Measurements from ENCODE around the gene KIAA1958. TPM values are rescaled to one million over a fixed set of nuclear protein-coding genes. Genes with fewer than 3 reads are reported as not detected.

Gene KIAA1958
- total and polyA plus RNA-seq, 2 donors (not counting 1 experiment from before 2014, with no cell fraction given), result 2.4 to 15.3 TPM

DNA sequence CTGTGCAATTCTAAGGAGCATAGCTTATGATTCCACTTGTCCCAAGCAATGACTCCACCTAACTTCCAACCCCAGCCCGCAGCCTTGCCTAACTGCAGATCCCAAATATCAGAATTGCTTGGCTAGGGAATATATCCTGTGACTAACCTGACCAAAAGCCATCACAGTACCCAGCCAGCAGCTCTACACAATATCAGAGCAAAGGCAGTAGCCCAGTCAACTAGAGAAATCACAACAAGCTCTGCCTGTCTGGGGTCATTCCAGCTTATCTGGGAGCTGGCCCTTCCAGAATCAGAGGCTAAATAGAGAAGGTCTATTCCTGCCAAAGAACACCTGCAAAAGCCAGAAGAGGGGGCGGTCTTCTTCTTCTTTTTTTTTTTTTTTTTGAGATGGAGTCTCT is 9.3 kb upstream of the KIAA1958 start:
- H3K4me1 Mint-ChIP-seq, result no peaks in the 10 kb centered on the region
- no peak overlapping the region for H3K4me2 ChIP-seq (replicated peaks; ENCODE audit: low read depth, low read length, poor library complexity, severe bottlenecking)
- ChIA-PET CTCF (interaction anchor here (0.8 kb wide), 1 partner anchor 8 kb away, joined by 3 read pairs; no protein-coding TSS in a partner anchor), POLR2A (no interaction called here)
- no peaks in the 10 kb centered on the region for H3K27me3 Mint-ChIP-seq
- H3K4me3 ChIP-seq (ENCODE audit: control extremely low read depth in 1 of 5, extremely low read depth in 1 of 5, insufficient read depth in 1 of 5, low read depth in 2 of 5, low read length in 4 of 5), result no peak overlapping the region
- H3K9me3 Mint-ChIP-seq (ENCODE audit: insufficient read depth), result peaks cover 7% of the 10 kb centered on the region
- no peak overlapping the region for H3K27ac Mint-ChIP-seq
- intact Hi-C loops (cut with micrococcal nuclease), result no loop called here
- H3K4me1 ChIP-seq (ENCODE audit: control insufficient read depth in 2 of 2, insufficient read depth in 2 of 2, low read length in 2 of 2), result no peaks in the 10 kb centered on the region
- ATAC-seq (ENCODE audit: low read depth), result no peak
- no peaks in the 10 kb centered on the region for H3K36me3 ChIP-seq (replicated peaks in 1 of 2; ENCODE audit: control extremely low read depth in 1 of 2, control insufficient read depth in 1 of 2, extremely low read depth in 1 of 2, insufficient read depth in 2 of 2, low read length in 1 of 2)
- no peak for DNase-seq
- no peaks in the 10 kb centered on the region for H3K27me3 ChIP-seq (replicated peaks in 1 of 4; ENCODE audit: control extremely low read depth in 1 of 4, control insufficient read depth in 3 of 4, insufficient read depth in 4 of 4, low read length in 3 of 4)
- H2AFZ ChIP-seq (ENCODE audit: insufficient read depth, low read depth, low read length, poor library complexity, severe bottlenecking), result no peak overlapping the region
- TF ChIP-seq, protein P1, sequence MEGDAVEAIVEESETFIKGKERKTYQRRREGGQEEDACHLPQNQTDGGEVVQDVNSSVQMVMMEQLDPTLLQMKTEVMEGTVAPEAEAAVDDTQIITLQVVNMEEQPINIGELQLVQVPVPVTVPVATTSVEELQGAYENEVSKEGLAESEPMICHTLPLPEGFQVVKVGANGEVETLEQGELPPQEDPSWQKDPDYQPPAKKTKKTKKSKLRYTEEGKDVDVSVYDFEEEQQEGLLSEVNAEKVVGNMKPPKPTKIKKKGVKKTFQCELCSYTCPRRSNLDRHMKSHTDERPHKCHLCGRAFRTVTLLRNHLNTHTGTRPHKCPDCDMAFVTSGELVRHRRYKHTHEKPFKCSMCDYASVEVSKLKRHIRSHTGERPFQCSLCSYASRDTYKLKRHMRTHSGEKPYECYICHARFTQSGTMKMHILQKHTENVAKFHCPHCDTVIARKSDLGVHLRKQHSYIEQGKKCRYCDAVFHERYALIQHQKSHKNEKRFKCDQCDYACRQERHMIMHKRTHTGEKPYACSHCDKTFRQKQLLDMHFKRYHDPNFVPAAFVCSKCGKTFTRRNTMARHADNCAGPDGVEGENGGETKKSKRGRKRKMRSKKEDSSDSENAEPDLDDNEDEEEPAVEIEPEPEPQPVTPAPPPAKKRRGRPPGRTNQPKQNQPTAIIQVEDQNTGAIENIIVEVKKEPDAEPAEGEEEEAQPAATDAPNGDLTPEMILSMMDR (IDR thresholded peaks at IDR 0.05), result no peak
- no peak for TF ChIP-seq EZH2 (IDR thresholded peaks at IDR 0.05; ENCODE audit: borderline replicate concordance, insufficient read depth, low read depth, low read length, poor library complexity, severe bottlenecking)
- H3K4me3 Mint-ChIP-seq, result no peak overlapping the region
- H3K9ac ChIP-seq (ENCODE audit: low read length), result no peak overlapping the region
- no peaks in the 10 kb centered on the region for H4K20me1 ChIP-seq (ENCODE audit: control insufficient read depth, insufficient read depth, low read length, poor library complexity, severe bottlenecking)
- H3K79me2 ChIP-seq (ENCODE audit: control insufficient read depth, insufficient read depth, low read length), result no peaks in the 10 kb centered on the region
- peaks cover 0 to 10% (median 4%) of the 10 kb centered on the region in 3 donors for H3K9me3 ChIP-seq (ENCODE audit: control extremely low read depth in 1 of 3, control insufficient read depth in 2 of 3, insufficient read depth in 1 of 3, low read length in 2 of 3)
- H3K27ac ChIP-seq (ENCODE audit: low read length in 2 of 2), result no peak overlapping the region
- 100% methylated on average over 1 of the region's 2 CpGs for WGBS (ENCODE audit: insufficient coverage)

DNA sequence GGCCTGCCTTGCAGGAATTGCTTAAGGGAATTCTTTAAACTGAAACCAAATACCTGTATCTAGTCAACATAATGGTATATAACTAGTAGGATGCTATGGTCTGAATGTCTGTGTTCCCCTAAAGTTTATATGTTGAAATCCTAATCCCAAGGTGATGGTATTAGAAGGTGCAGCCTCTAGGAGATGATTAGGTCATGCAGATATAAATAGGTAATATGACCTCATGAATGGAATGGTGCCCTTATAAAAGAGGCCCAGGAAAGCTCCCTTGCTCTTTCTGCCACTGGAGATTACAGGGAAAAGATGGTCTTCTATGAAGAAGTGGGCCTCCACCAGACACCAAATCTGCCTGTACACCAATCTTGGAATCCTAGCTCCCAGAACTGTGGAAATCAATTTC is 7.4 kb upstream of the KIAA1958 start:
- H3K36me3 ChIP-seq (replicated peaks in 1 of 2; ENCODE audit: control extremely low read depth in 1 of 2, control insufficient read depth in 1 of 2, extremely low read depth in 1 of 2, insufficient read depth in 2 of 2, low read length in 1 of 2), result no peaks in the 10 kb centered on the region
- no peak overlapping the region for H2AFZ ChIP-seq (ENCODE audit: insufficient read depth, low read depth, low read length, poor library complexity, severe bottlenecking)
- intact Hi-C loops (cut with micrococcal nuclease), result no loop called here
- peaks cover 7% of the 10 kb centered on the region for H3K9me3 Mint-ChIP-seq (ENCODE audit: insufficient read depth)
- POLR2A ChIA-PET, result interaction anchor here (0.7 kb wide), 1 partner anchor 276 kb away, joined by 7 read pairs; no protein-coding TSS in a partner anchor
- H3K79me2 ChIP-seq (ENCODE audit: control insufficient read depth, insufficient read depth, low read length), result no peaks in the 10 kb centered on the region
- no peak overlapping the region for H3K4me3 Mint-ChIP-seq
- H3K4me3 ChIP-seq (ENCODE audit: control extremely low read depth in 1 of 5, extremely low read depth in 1 of 5, insufficient read depth in 1 of 5, low read depth in 2 of 5, low read length in 4 of 5), result no peak overlapping the region
- no peak overlapping the region for H3K27ac ChIP-seq (ENCODE audit: low read length in 2 of 2)
- no peak overlapping the region for H3K27ac Mint-ChIP-seq
- no peaks in the 10 kb centered on the region for H4K20me1 ChIP-seq (ENCODE audit: control insufficient read depth, insufficient read depth, low read length, poor library complexity, severe bottlenecking)
- TF ChIP-seq, protein P1 (IDR thresholded peaks at IDR 0.05), result no peak
- no peak for TF ChIP-seq EZH2 (IDR thresholded peaks at IDR 0.05; ENCODE audit: borderline replicate concordance, insufficient read depth, low read depth, low read length, poor library complexity, severe bottlenecking)
- ATAC-seq (ENCODE audit: low read depth) (no peak), DNase-seq (no peak)
- H3K9ac ChIP-seq (ENCODE audit: low read length), result no peak overlapping the region
- no peaks in the 10 kb centered on the region for H3K4me1 Mint-ChIP-seq
- CTCF ChIA-PET, result no interaction called here
- H3K4me2 ChIP-seq (replicated peaks; ENCODE audit: low read depth, low read length, poor library complexity, severe bottlenecking), result no peak overlapping the region
- H3K27me3 ChIP-seq (replicated peaks in 1 of 4; ENCODE audit: control extremely low read depth in 1 of 4, control insufficient read depth in 3 of 4, insufficient read depth in 4 of 4, low read length in 3 of 4), result no peaks in the 10 kb centered on the region
- no peaks in the 10 kb centered on the region for H3K27me3 Mint-ChIP-seq
- H3K9me3 ChIP-seq (ENCODE audit: control extremely low read depth in 1 of 3, control insufficient read depth in 2 of 3, insufficient read depth in 1 of 3, low read length in 2 of 3), result peaks cover 0 to 10% (median 4%) of the 10 kb centered on the region in 3 donors
- H3K4me1 ChIP-seq (ENCODE audit: control insufficient read depth in 2 of 2, insufficient read depth in 2 of 2, low read length in 2 of 2), result no peaks in the 10 kb centered on the region
